DMS79 (cell line): ENCODE results near the gene FAM117B.
"Not testable (repeated sequence)": the region's sequence is repeated elsewhere in the genome, so short reads cannot be mapped to it uniquely, and the experiment has no call there.

Source experiments
- DNase-seq: peaks from one replicate; lab custom pipeline; 2025; lab: John Stamatoyannopoulos, UW

Gene FAM117B

DNA sequence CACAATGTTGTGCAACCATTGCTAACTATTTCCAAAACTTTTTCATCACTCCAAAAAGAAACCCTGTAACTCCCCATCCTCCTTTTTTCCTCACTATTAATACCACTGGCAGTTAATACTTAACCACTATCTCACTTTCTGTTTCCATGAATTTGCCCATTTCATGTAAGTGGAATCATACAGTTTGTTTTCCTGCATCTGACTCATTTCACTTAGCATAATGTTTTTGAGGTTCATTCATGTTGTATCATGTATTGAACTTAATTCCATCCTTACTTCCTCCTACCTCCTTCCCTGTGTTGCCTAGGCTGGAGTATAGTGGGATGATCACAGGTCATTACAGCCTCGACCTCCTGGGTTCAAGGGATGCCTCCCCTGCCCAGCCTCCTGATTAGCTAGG is 68.3 kb downstream of the FAM117B start:
- DNase-seq = no peak

DNA sequence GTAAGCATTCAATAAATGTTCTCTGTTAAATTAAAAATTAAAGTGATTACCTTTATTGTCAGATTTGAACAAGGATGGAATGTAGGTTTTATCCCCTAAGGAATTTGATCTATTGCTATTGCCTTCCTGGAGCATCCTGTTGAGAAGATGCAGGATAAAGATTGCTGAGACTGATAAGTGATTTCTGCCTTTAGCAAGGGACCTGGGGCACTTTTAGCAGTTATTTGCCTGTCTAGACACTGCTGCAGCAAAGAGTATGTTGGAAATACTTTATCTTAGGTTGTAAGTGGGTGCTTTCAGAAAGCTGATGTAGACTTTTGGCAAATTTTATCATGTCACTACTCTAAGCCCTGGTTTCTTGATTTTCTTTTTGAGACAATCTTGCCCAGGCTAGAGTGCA is 69.5 kb downstream of the FAM117B start:
- DNase-seq = no peak

- no peak for DNase-seq
Measured at GRCh38 chr2:202705446-202706020, 70.8 kb downstream of the FAM117B start.

- not testable (repeated sequence) for DNase-seq
Measured at GRCh38 chr2:202714971-202715935, 80.5 kb downstream of the FAM117B start.

- no peak for DNase-seq
Measured at GRCh38 chr2:202716114-202716718, 81.4 kb downstream of the FAM117B start.

DNA sequence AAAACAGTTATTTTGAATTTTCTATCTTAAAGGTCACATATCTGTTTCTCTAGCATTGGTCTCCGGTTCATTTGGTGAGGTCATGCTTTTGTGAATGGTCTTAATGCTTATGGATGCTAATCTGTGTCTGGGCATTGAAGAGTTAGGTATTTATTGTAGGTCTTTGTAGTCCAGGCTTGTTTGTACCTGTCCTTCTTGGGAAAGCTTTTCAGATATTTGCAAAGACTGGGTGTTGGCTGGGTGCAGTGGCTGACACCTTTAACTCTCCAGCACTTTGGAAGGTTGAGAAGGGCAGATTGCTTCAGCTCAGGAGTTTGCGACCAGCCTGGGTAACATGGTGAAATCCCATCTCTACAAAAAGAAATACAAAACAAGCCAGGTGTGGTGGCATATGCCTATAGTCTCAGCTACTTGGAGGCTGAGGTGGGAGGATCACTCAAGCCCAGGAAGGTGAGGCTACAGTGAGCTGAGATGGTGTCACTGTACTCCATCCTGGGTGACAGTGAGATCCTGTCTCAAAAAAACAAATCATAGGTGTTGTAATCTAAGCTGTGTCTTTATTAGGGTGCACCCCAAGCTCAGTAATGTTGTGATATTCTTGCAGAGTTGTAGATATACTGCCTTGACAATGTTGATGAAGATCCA is 82.3 kb downstream of the FAM117B start:
- no peak for DNase-seq

DNA sequence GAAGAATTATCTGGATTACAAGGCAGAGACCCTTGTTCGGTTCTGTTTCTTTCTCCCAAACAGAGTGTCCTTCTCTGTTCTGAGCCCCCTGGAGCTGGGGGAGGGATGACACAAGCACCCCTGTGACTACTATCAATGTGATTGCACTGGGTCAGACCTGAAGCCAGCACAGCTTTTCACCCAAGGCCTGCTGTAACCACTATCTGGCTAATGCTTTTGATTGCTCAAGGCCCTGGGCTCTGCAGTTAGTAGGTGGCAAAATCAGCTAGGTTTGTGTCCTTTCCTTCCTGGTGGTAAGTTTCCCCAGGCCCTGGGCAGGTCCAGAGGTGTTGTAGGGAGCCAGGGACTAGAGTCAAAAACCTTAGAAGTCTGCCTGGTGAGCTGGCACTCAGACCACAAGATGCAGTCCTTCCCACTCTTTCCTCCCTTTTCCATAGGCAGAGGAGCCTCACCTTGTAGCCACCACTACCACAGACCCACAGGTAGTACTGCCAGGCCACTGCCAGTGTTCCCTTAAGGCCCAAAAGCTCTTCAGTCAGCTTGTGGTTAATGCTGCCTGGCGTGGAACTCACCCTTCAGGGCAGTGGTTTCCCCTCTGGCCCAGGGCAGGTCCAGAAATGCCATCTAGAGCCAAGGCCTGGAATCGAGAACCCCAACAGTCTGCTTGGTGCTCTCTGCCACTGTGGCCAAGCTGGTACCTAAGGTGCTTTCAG is 83.0 kb downstream of the FAM117B start:
- no peak for DNase-seq

GRCh38 chr2:202718614-202719013 is 83.8 kb downstream of the FAM117B start:
- no peak for DNase-seq

DNA sequence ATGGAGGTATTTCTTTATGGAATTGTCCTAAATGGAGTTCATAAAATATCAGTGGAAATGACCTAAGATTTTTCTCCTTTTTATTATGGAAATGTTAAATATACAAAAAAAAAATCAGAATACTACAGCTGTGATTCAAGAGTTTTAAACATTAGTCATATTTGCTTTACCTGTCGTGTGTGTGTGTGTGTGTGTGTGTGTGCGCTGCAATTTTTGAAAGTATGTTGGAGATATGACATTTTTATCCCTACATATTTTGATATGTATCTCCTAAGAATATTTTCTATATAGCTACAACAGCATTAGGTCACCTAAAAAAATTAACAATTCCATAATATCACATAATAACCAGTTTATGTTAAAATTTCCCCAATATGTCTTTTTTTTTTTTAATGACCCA is 85.5 kb downstream of the FAM117B start:
- DNase-seq = no peak

DNA sequence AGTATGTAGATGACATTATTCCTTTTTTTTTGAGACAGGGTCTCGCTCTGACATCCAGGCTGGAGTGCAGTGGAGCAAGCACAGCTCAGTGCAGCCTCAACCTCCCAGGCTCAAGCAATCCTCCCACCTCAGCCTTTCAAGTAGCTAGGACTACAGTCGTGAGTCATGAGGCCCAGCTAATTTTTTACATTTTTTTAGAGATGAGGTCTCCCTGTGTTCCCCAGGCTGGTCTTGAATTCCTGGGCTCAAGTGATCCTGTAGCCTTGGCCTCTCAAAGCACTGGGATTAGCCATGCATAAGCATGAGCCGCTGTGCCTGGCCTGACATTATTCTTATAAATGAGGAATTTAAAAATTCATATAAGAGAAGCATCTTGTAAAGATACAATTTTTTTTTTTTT is 86.9 kb downstream of the FAM117B start:
- no peak for DNase-seq

GRCh38 chr2:202723746-202724145 is 89.0 kb downstream of the FAM117B start:
- DNase-seq = no peak

GRCh38 chr2:202726070-202726469 is 91.3 kb downstream of the FAM117B start:
- no peak for DNase-seq

DNA sequence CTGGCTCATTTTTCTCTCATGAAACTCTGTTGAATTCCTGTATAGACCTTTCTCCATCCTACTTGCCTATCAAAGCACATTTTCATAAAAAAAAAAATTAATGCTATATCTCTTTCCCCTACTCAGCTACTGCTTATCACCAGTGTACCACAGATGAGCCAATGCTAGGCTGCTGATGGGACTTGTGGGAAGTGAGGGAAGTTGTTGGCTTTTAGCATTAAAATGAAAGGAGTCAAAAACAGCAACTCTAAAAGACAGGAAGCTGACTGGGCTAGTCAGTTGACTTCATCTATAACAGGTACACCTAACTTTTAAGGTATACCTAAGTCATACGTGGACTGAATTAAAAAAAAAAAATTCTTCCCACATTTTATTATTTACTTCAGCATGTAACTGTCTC is 102.1 kb downstream of the FAM117B start:
- no peak for DNase-seq

GRCh38 chr2:202743613-202744012 is 108.8 kb downstream of the FAM117B start:
- no peak for DNase-seq

DNA sequence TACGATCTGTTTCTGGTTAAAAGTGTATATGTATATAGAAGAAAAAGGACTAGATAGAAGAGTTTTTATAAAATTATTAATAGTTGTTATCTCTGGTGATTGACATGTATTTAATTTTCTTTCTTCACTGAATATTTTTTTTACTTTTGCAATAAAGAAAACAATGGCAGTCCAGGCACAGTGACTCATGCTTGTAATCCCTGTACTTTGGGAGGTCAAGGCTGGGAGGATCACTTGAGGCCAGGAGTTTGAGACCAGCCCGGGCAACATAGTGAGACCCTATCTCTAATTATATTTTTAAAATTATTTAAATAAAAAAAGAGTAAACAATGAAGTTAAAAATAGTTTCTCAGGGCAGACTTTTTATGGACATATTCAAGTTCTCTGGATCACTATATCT is 114.7 kb downstream of the FAM117B start:
- no peak for DNase-seq

GRCh38 chr2:202750763-202751427 is 116.1 kb downstream of the FAM117B start:
- no peak for DNase-seq

DNA sequence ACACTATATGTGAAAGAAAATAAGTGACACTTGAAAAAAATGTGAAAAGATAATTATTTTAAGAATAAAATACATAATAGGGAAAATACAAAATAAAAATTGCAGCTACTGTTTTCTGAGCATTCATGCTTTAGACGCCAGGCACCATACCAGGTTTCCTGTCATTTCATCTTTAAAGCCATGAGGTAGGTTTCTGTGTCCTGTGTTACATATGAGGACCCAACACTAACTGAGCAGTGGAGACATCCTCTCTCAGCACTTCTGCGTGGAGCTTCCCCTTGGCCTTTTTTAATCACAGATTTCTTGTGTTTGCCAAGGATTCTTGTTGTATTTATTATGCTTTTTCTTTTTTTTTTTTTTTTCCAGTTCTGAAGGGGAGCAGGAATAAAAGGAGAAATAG is 117.3 kb downstream of the FAM117B start:
- no peak for DNase-seq

- DNase-seq = no peak
Measured at GRCh38 chr2:202754936-202755335, 120.2 kb downstream of the FAM117B start.

GRCh38 chr2:202756598-202756997 is 121.8 kb downstream of the FAM117B start:
- no peak for DNase-seq

GRCh38 chr2:202757339-202757738 is 122.6 kb downstream of the FAM117B start:
- DNase-seq = no peak

DNA sequence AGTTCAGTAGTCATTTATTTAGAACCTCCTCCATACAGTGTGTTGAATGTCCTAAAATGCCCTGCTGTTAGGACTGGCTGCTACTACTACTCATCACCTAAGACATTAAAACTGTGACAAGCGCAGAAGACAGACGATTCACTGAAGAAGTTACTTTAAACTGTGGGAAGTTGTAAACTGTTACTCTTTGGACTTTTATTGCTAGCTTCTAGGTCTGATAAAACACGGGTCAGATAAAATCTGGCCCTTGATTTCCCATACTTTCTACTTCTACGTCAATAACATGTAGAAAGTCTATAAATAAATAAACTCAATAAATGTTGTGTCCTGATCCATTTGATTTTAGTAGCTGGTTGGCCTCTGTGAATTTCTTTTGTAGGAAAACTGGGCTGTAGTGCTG is 123.4 kb downstream of the FAM117B start:
- DNase-seq = no peak
